ENCODE data around the gene RAB27B. TPM values are rescaled to one million over a fixed set of nuclear protein-coding genes. Genes with fewer than 3 reads are reported as not detected.

RAB27B gene
- total RNA-seq, 2 experiments from 2014 or later, result 5.0 to 5.2 TPM

- POLR2A ChIA-PET, result no interaction called here
- Mint-ChIP-seq H3K4me1 (no peaks in the 10 kb centered on the region), H3K27ac (no peak overlapping the region), H3K36me3 (ENCODE audit: low read depth) (no peaks in the 10 kb centered on the region), H3K4me3 (no peak overlapping the region), H3K27me3 (no peaks in the 10 kb centered on the region), H3K9me3 (no peaks in the 10 kb centered on the region)
- CTCF ChIA-PET, result no interaction called here
- DNase-seq, result no peak
Observed at GRCh38 chr18:54880395-54881105, 52.3 kb downstream of the RAB27B start.

- Mint-ChIP-seq H3K27me3 (no peaks in the 10 kb centered on the region), H3K27ac (no peak overlapping the region), H3K36me3 (ENCODE audit: low read depth) (no peaks in the 10 kb centered on the region), H3K4me3 (no peak overlapping the region), H3K9me3 (no peaks in the 10 kb centered on the region), H3K4me1 (no peaks in the 10 kb centered on the region)
- DNase-seq, result no peak
- ChIA-PET POLR2A (no interaction called here), CTCF (no interaction called here)
Observed at GRCh38 chr18:54881229-54881768, 53.0 kb downstream of the RAB27B start.

- H3K36me3 Mint-ChIP-seq (ENCODE audit: low read depth), result no peaks in the 10 kb centered on the region
- POLR2A ChIA-PET, result no interaction called here
- no peaks in the 10 kb centered on the region for H3K9me3 Mint-ChIP-seq
- H3K4me3 Mint-ChIP-seq, result no peak overlapping the region
- no peak overlapping the region for H3K27ac Mint-ChIP-seq
- H3K27me3 Mint-ChIP-seq, result no peaks in the 10 kb centered on the region
- DNase-seq, result no peak
- H3K4me1 Mint-ChIP-seq, result no peaks in the 10 kb centered on the region
- CTCF ChIA-PET, result no interaction called here
Observed at GRCh38 chr18:54882318-54882717, 54.0 kb downstream of the RAB27B start.

- POLR2A ChIA-PET, result no interaction called here
- Mint-ChIP-seq H3K4me3 (no peak overlapping the region), H3K9me3 (no peaks in the 10 kb centered on the region)
Observed at GRCh38 chr18:54883816-54884604, 55.7 kb downstream of the RAB27B start.

GRCh38 chr18:54888378-54888777, 60.1 kb downstream of the RAB27B start:
- H3K4me1 Mint-ChIP-seq, result no peaks in the 10 kb centered on the region
- no peaks in the 10 kb centered on the region for H3K27me3 Mint-ChIP-seq
- no peaks in the 10 kb centered on the region for H3K36me3 Mint-ChIP-seq (ENCODE audit: low read depth)
- no peak overlapping the region for H3K27ac Mint-ChIP-seq
- CTCF ChIA-PET, result no interaction called here
- POLR2A ChIA-PET, result no interaction called here
- H3K9me3 Mint-ChIP-seq, result no peaks in the 10 kb centered on the region
- no peak overlapping the region for H3K4me3 Mint-ChIP-seq
- no peak for DNase-seq

More at GRCh38 chr18:54883816-54884604, 55.7 kb downstream of the RAB27B start:
- H3K27me3 Mint-ChIP-seq, result no peaks in the 10 kb centered on the region
- H3K27ac Mint-ChIP-seq, result no peak overlapping the region
- H3K4me1 Mint-ChIP-seq, result no peaks in the 10 kb centered on the region
- no peak for DNase-seq
- CTCF ChIA-PET, result interaction anchor here (0.8 kb wide), 1 partner anchor 11 kb away, joined by 3 read pairs; no protein-coding TSS in a partner anchor
- no peaks in the 10 kb centered on the region for H3K36me3 Mint-ChIP-seq (ENCODE audit: low read depth)

- no peaks in the 10 kb centered on the region for H3K4me1 Mint-ChIP-seq
- no peak for DNase-seq
- H3K36me3 Mint-ChIP-seq (ENCODE audit: low read depth), result no peaks in the 10 kb centered on the region
- H3K27me3 Mint-ChIP-seq, result no peaks in the 10 kb centered on the region
- no peaks in the 10 kb centered on the region for H3K9me3 Mint-ChIP-seq
- no peak overlapping the region for H3K4me3 Mint-ChIP-seq
- no peak overlapping the region for H3K27ac Mint-ChIP-seq
- ChIA-PET POLR2A (no interaction called here), CTCF (no interaction called here)
Observed at GRCh38 chr18:54888933-54889332, 60.7 kb downstream of the RAB27B start.

GRCh38 chr18:54899500-54899899, 71.2 kb downstream of the RAB27B start:
- CTCF ChIA-PET, result no interaction called here

GRCh38 chr18:54900290-54900689, 72.0 kb downstream of the RAB27B start:
- H3K27me3 Mint-ChIP-seq, result no peaks in the 10 kb centered on the region
- no peaks in the 10 kb centered on the region for H3K36me3 Mint-ChIP-seq (ENCODE audit: low read depth)
- DNase-seq, result no peak
- no peak overlapping the region for H3K27ac Mint-ChIP-seq
- H3K9me3 Mint-ChIP-seq, result no peaks in the 10 kb centered on the region
- ChIA-PET POLR2A (no interaction called here), CTCF (no interaction called here)
- no peak overlapping the region for H3K4me3 Mint-ChIP-seq
- no peaks in the 10 kb centered on the region for H3K4me1 Mint-ChIP-seq

More at GRCh38 chr18:54899500-54899899, 71.2 kb downstream of the RAB27B start:
- H3K36me3 Mint-ChIP-seq (ENCODE audit: low read depth), result no peaks in the 10 kb centered on the region
- no peaks in the 10 kb centered on the region for H3K9me3 Mint-ChIP-seq
- DNase-seq, result no peak
- POLR2A ChIA-PET, result no interaction called here
- no peaks in the 10 kb centered on the region for H3K4me1 Mint-ChIP-seq
- H3K27me3 Mint-ChIP-seq, result no peaks in the 10 kb centered on the region
- no peak overlapping the region for H3K4me3 Mint-ChIP-seq
- no peak overlapping the region for H3K27ac Mint-ChIP-seq

GRCh38 chr18:54904581-54904980, 76.3 kb downstream of the RAB27B start:
- no peak for DNase-seq

GRCh38 chr18:54905629-54906028, 77.4 kb downstream of the RAB27B start:
- Mint-ChIP-seq H3K36me3 (ENCODE audit: low read depth) (no peaks in the 10 kb centered on the region), H3K4me3 (no peak overlapping the region), H3K4me1 (no peaks in the 10 kb centered on the region), H3K27me3 (peaks cover 4% of the 10 kb centered on the region), H3K9me3 (no peaks in the 10 kb centered on the region), H3K27ac (no peak overlapping the region)
- no peak for DNase-seq
- ChIA-PET POLR2A (no interaction called here), CTCF (no interaction called here)

More at GRCh38 chr18:54904581-54904980, 76.3 kb downstream of the RAB27B start:
- CTCF ChIA-PET, result no interaction called here
- Mint-ChIP-seq H3K27me3 (peaks cover 4% of the 10 kb centered on the region), H3K36me3 (ENCODE audit: low read depth) (no peaks in the 10 kb centered on the region), H3K4me1 (no peaks in the 10 kb centered on the region), H3K27ac (no peak overlapping the region), H3K4me3 (no peak overlapping the region), H3K9me3 (no peaks in the 10 kb centered on the region)
- POLR2A ChIA-PET, result no interaction called here

- Mint-ChIP-seq H3K27ac (no peak overlapping the region), H3K27me3 (peaks cover 4% of the 10 kb centered on the region), H3K4me3 (no peak overlapping the region), H3K9me3 (no peaks in the 10 kb centered on the region), H3K4me1 (no peaks in the 10 kb centered on the region), H3K36me3 (ENCODE audit: low read depth) (no peaks in the 10 kb centered on the region)
- POLR2A ChIA-PET, result no interaction called here
- CTCF ChIA-PET, result no interaction called here
- DNase-seq, result no peak
Observed at GRCh38 chr18:54906331-54907185, 78.3 kb downstream of the RAB27B start.

- POLR2A ChIA-PET, result no interaction called here
- CTCF ChIA-PET, result no interaction called here
- H3K9me3 Mint-ChIP-seq, result no peaks in the 10 kb centered on the region
- peaks cover 4% of the 10 kb centered on the region for H3K27me3 Mint-ChIP-seq
- no peak overlapping the region for H3K4me3 Mint-ChIP-seq
- no peak for DNase-seq
- no peaks in the 10 kb centered on the region for H3K36me3 Mint-ChIP-seq (ENCODE audit: low read depth)
- H3K27ac Mint-ChIP-seq, result no peak overlapping the region
- no peaks in the 10 kb centered on the region for H3K4me1 Mint-ChIP-seq
Observed at GRCh38 chr18:54909538-54909937, 81.3 kb downstream of the RAB27B start.
